Measurements from ENCODE around the gene HMMR. TPM values are rescaled to one million over a fixed set of nuclear protein-coding genes. Genes with fewer than 3 reads are reported as not detected.

Gene HMMR
- polyA plus RNA-seq, 1 donor (not counting 4 experiments of a cell fraction or from before 2014, with no cell fraction given) = 16.2 TPM

- no peak for FAIRE-seq
- H3K27ac ChIP-seq (ENCODE audit: control insufficient read depth, insufficient read depth, low read length) = peak overlapping the region; percentile 98
- TF ChIP-seq EZH2 (IDR thresholded peaks at IDR 0.05; ENCODE audit: low read length) (no peak), CTCF (optimal IDR thresholded peaks at IDR 0.05 in 1 of 3, IDR thresholded peaks at IDR 0.05 in 1 of 3, conservative IDR thresholded peaks at IDR 0.05 in 1 of 3; ENCODE audit: extremely low read depth in 1 of 3, insufficient read depth in 2 of 3, low read length in 3 of 3) (no peak)
- H2AFZ ChIP-seq (ENCODE audit: control insufficient read depth, low read length) = peak overlapping the region; percentile 35
- no peaks in the 10 kb centered on the region for H3K27me3 ChIP-seq (ENCODE audit: control insufficient read depth, extremely low read depth, insufficient read depth, low read length)
- H3K9ac ChIP-seq (ENCODE audit: control insufficient read depth, extremely low read depth, insufficient read depth, low read length) = peak overlapping the region; percentile 93
- H3K36me3 ChIP-seq (ENCODE audit: control insufficient read depth in 2 of 2, extremely low read depth in 1 of 2, insufficient read depth in 2 of 2, low read length in 2 of 2) = peaks cover 0 to 2% of the 10 kb centered on the region in 2 experiments
- dilution Hi-C loops (cut with MboI; ENCODE audit: extremely low pct_ligation_motif_present, low sequenced_read_pairs) = no loop called here
- H3K9me1 ChIP-seq (ENCODE audit: control insufficient read depth, extremely low read depth, insufficient read depth, low read length) = no peaks in the 10 kb centered on the region
- peaks cover 5% of the 10 kb centered on the region for H3K4me1 ChIP-seq (ENCODE audit: control insufficient read depth, extremely low read depth, insufficient read depth, low read length)
- H3K9me3 ChIP-seq (ENCODE audit: control insufficient read depth, low read depth, low read length) = no peaks in the 10 kb centered on the region
- peak overlapping the region; percentile 79 for H3K4me2 ChIP-seq (ENCODE audit: control insufficient read depth, extremely low read depth, insufficient read depth, low read depth, low read length)
- no peak for DNase-seq (ENCODE audit: low read depth, low spot score)
- H3K79me2 ChIP-seq (ENCODE audit: control insufficient read depth, insufficient read depth, low read length) = peaks cover 34% of the 10 kb centered on the region
- H4K20me1 ChIP-seq (ENCODE audit: control insufficient read depth, extremely low read depth, insufficient read depth, low read length) = no peaks in the 10 kb centered on the region
- peak overlapping the region; percentile 68 to 82 (median 70) for H3K4me3 ChIP-seq (ENCODE audit: control insufficient read depth in 2 of 3, extremely low read depth in 1 of 3, insufficient read depth in 2 of 3, low read depth in 1 of 3, low read length in 3 of 3)
These were observed 1.6 kb upstream of the HMMR start for GRCh38 chr5:163458778-163459385.

GRCh38 chr5:163459462-163459818 is 992 bp upstream of the HMMR start:
- Histone ChIP-seq H4K20me1 (ENCODE audit: control insufficient read depth, extremely low read depth, insufficient read depth, low read length) (no peaks in the 10 kb centered on the region), H3K9ac (ENCODE audit: control insufficient read depth, extremely low read depth, insufficient read depth, low read length) (peak overlapping the region; percentile 93), H3K4me2 (ENCODE audit: control insufficient read depth, extremely low read depth, insufficient read depth, low read depth, low read length) (peak overlapping the region; percentile 79), H3K9me3 (ENCODE audit: control insufficient read depth, low read depth, low read length) (no peaks in the 10 kb centered on the region), H2AFZ (ENCODE audit: control insufficient read depth, low read length) (peak overlapping the region; percentile 94), H3K27ac (ENCODE audit: control insufficient read depth, insufficient read depth, low read length) (peak overlapping the region; percentile 98), H3K27me3 (ENCODE audit: control insufficient read depth, extremely low read depth, insufficient read depth, low read length) (no peaks in the 10 kb centered on the region), H3K4me1 (ENCODE audit: control insufficient read depth, extremely low read depth, insufficient read depth, low read length) (peaks cover 5% of the 10 kb centered on the region), H3K79me2 (ENCODE audit: control insufficient read depth, insufficient read depth, low read length) (peaks cover 37% of the 10 kb centered on the region), H3K9me1 (ENCODE audit: control insufficient read depth, extremely low read depth, insufficient read depth, low read length) (no peaks in the 10 kb centered on the region), H3K4me3 (ENCODE audit: control insufficient read depth in 2 of 3, extremely low read depth in 1 of 3, insufficient read depth in 2 of 3, low read depth in 1 of 3, low read length in 3 of 3) (peak overlapping the region; percentile 68 to 82 (median 70)), H3K36me3 (ENCODE audit: control insufficient read depth in 2 of 2, extremely low read depth in 1 of 2, insufficient read depth in 2 of 2, low read length in 2 of 2) (no peaks in the 10 kb centered on the region)
- FAIRE-seq (no peak), DNase-seq (ENCODE audit: low read depth, low spot score) (no peak)
- TF ChIP-seq CTCF (optimal IDR thresholded peaks at IDR 0.05 in 1 of 3, IDR thresholded peaks at IDR 0.05 in 1 of 3, conservative IDR thresholded peaks at IDR 0.05 in 1 of 3; ENCODE audit: extremely low read depth in 1 of 3, insufficient read depth in 2 of 3, low read length in 3 of 3) (no peak), EZH2 (IDR thresholded peaks at IDR 0.05; ENCODE audit: low read length) (no peak)
- dilution Hi-C loops (cut with MboI; ENCODE audit: extremely low pct_ligation_motif_present, low sequenced_read_pairs) = no loop called here
